Measurements from ENCODE around the gene FRRS1L. TPM values are rescaled to one million over a fixed set of nuclear protein-coding genes. Genes with fewer than 3 reads are reported as not detected.

The FRRS1L gene
- total RNA-seq, 1 experiment from 2014 or later: 1.0 TPM

DNA sequence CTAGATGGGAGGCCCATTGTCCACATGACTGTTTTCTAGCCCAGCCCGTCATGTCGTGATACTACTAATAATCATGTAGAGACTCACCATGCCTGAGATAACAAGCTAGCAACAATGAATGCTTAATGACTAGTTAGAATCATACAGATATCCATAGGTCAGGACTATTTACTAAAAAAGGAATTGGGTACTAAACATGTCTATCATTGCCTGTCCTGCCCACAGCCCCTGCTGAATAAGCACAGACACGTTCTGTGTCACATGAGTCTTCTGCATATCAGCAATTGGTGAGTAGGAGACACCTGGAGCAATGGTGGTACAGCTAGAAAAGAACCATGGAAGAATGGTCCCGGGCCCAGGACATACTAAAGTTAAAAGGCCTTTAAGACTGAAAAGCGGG, 18.0 kb downstream of the FRRS1L start (continued):
- TF ChIP-seq, protein P1, sequence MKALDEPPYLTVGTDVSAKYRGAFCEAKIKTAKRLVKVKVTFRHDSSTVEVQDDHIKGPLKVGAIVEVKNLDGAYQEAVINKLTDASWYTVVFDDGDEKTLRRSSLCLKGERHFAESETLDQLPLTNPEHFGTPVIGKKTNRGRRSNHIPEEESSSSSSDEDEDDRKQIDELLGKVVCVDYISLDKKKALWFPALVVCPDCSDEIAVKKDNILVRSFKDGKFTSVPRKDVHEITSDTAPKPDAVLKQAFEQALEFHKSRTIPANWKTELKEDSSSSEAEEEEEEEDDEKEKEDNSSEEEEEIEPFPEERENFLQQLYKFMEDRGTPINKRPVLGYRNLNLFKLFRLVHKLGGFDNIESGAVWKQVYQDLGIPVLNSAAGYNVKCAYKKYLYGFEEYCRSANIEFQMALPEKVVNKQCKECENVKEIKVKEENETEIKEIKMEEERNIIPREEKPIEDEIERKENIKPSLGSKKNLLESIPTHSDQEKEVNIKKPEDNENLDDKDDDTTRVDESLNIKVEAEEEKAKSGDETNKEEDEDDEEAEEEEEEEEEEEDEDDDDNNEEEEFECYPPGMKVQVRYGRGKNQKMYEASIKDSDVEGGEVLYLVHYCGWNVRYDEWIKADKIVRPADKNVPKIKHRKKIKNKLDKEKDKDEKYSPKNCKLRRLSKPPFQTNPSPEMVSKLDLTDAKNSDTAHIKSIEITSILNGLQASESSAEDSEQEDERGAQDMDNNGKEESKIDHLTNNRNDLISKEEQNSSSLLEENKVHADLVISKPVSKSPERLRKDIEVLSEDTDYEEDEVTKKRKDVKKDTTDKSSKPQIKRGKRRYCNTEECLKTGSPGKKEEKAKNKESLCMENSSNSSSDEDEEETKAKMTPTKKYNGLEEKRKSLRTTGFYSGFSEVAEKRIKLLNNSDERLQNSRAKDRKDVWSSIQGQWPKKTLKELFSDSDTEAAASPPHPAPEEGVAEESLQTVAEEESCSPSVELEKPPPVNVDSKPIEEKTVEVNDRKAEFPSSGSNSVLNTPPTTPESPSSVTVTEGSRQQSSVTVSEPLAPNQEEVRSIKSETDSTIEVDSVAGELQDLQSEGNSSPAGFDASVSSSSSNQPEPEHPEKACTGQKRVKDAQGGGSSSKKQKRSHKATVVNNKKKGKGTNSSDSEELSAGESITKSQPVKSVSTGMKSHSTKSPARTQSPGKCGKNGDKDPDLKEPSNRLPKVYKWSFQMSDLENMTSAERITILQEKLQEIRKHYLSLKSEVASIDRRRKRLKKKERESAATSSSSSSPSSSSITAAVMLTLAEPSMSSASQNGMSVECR (CRISPR knock-in tag; IDR thresholded peaks at IDR 0.05; ENCODE audit: borderline replicate concordance): no peak
- no peak for TF ChIP-seq ZNF423 (CRISPR knock-in tag; IDR thresholded peaks at IDR 0.05)
- TF ChIP-seq FOXJ3 (CRISPR knock-in tag; IDR thresholded peaks at IDR 0.05; ENCODE audit: borderline replicate concordance): no peak
- no peak for TF ChIP-seq ATF1 (CRISPR knock-in tag; IDR thresholded peaks at IDR 0.05)
- no peak for TF ChIP-seq RELA (CRISPR knock-in tag; IDR thresholded peaks at IDR 0.05; ENCODE audit: borderline replicate concordance)
- TF ChIP-seq, protein P2, sequence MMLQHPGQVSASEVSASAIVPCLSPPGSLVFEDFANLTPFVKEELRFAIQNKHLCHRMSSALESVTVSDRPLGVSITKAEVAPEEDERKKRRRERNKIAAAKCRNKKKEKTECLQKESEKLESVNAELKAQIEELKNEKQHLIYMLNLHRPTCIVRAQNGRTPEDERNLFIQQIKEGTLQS (CRISPR knock-in tag; conservative IDR thresholded peaks at IDR 0.05): no peak

DNA sequence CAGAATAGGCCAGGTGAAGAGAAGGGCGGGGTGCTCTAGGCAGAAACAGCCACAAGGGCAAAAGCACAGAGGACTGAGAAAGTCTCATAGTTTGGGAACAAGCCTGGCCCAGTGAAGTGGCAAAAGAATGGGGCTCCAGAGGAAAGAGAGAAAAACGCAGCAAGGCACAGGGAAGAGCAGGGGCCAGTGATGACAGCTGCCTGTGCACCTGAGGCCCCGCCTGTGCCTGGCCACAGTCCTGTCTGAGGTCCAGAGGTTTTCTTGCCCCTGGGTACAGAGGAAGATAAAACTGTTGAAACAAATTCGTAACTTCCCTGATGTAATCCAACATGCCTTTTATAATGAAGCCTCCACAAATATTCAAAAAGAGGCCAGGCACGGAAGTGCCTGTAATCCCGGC, 22.0 kb downstream of the FRRS1L start:
- Mint-ChIP-seq H3K4me1 (peaks cover 9% of the 10 kb centered on the region), H3K4me3 (no peak overlapping the region), H3K27ac (no peak overlapping the region), H3K9me3 (no peaks in the 10 kb centered on the region), H3K36me3 (no peaks in the 10 kb centered on the region), H3K27me3 (ENCODE audit: low read depth) (no peaks in the 10 kb centered on the region)
- DNase-seq (ENCODE audit: low spot score) (no peak), ATAC-seq (no peak)
- CTCF ChIA-PET: interaction anchor here (1.0 to 1.6 kb wide), 2 partner anchors 11 to 38 kb away, joined by 3 read pairs; no protein-coding TSS in a partner anchor
- POLR2A ChIA-PET: no interaction called here
- TF ChIP-seq KAT7 (CRISPR knock-in tag; IDR thresholded peaks at IDR 0.05; ENCODE audit: borderline replicate concordance): no peak
- TF ChIP-seq RELA (CRISPR knock-in tag; IDR thresholded peaks at IDR 0.05; ENCODE audit: borderline replicate concordance): no peak
- TF ChIP-seq, protein P3, sequence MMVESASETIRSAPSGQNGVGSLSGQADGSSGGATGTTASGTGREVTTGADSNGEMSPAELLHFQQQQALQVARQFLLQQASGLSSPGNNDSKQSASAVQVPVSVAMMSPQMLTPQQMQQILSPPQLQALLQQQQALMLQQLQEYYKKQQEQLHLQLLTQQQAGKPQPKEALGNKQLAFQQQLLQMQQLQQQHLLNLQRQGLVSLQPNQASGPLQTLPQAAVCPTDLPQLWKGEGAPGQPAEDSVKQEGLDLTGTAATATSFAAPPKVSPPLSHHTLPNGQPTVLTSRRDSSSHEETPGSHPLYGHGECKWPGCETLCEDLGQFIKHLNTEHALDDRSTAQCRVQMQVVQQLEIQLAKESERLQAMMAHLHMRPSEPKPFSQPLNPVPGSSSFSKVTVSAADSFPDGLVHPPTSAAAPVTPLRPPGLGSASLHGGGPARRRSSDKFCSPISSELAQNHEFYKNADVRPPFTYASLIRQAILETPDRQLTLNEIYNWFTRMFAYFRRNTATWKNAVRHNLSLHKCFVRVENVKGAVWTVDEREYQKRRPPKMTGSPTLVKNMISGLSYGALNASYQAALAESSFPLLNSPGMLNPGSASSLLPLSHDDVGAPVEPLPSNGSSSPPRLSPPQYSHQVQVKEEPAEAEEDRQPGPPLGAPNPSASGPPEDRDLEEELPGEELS (CRISPR knock-in tag; IDR thresholded peaks at IDR 0.05): no peak
- TF ChIP-seq MYBL2 (CRISPR knock-in tag; IDR thresholded peaks at IDR 0.05): no peak
- TF ChIP-seq, protein P4, sequence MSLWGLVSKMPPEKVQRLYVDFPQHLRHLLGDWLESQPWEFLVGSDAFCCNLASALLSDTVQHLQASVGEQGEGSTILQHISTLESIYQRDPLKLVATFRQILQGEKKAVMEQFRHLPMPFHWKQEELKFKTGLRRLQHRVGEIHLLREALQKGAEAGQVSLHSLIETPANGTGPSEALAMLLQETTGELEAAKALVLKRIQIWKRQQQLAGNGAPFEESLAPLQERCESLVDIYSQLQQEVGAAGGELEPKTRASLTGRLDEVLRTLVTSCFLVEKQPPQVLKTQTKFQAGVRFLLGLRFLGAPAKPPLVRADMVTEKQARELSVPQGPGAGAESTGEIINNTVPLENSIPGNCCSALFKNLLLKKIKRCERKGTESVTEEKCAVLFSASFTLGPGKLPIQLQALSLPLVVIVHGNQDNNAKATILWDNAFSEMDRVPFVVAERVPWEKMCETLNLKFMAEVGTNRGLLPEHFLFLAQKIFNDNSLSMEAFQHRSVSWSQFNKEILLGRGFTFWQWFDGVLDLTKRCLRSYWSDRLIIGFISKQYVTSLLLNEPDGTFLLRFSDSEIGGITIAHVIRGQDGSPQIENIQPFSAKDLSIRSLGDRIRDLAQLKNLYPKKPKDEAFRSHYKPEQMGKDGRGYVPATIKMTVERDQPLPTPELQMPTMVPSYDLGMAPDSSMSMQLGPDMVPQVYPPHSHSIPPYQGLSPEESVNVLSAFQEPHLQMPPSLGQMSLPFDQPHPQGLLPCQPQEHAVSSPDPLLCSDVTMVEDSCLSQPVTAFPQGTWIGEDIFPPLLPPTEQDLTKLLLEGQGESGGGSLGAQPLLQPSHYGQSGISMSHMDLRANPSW (CRISPR knock-in tag; conservative IDR thresholded peaks at IDR 0.05; ENCODE audit: low read depth): no peak
- TF ChIP-seq, protein P5, sequence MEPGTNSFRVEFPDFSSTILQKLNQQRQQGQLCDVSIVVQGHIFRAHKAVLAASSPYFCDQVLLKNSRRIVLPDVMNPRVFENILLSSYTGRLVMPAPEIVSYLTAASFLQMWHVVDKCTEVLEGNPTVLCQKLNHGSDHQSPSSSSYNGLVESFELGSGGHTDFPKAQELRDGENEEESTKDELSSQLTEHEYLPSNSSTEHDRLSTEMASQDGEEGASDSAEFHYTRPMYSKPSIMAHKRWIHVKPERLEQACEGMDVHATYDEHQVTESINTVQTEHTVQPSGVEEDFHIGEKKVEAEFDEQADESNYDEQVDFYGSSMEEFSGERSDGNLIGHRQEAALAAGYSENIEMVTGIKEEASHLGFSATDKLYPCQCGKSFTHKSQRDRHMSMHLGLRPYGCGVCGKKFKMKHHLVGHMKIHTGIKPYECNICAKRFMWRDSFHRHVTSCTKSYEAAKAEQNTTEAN (CRISPR knock-in tag; IDR thresholded peaks at IDR 0.05): no peak
- TF ChIP-seq HMGA2 (CRISPR knock-in tag; IDR thresholded peaks at IDR 0.05): no peak
- TF ChIP-seq ELF4 (CRISPR knock-in tag; IDR thresholded peaks at IDR 0.05; ENCODE audit: low read depth): no peak
- TF ChIP-seq TEAD4 (CRISPR knock-in tag; IDR thresholded peaks at IDR 0.05): no peak
- TF ChIP-seq, protein P6, sequence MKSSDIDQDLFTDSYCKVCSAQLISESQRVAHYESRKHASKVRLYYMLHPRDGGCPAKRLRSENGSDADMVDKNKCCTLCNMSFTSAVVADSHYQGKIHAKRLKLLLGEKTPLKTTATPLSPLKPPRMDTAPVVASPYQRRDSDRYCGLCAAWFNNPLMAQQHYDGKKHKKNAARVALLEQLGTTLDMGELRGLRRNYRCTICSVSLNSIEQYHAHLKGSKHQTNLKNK (CRISPR knock-in tag; IDR thresholded peaks at IDR 0.05): no peak
- TF ChIP-seq, protein P7, sequence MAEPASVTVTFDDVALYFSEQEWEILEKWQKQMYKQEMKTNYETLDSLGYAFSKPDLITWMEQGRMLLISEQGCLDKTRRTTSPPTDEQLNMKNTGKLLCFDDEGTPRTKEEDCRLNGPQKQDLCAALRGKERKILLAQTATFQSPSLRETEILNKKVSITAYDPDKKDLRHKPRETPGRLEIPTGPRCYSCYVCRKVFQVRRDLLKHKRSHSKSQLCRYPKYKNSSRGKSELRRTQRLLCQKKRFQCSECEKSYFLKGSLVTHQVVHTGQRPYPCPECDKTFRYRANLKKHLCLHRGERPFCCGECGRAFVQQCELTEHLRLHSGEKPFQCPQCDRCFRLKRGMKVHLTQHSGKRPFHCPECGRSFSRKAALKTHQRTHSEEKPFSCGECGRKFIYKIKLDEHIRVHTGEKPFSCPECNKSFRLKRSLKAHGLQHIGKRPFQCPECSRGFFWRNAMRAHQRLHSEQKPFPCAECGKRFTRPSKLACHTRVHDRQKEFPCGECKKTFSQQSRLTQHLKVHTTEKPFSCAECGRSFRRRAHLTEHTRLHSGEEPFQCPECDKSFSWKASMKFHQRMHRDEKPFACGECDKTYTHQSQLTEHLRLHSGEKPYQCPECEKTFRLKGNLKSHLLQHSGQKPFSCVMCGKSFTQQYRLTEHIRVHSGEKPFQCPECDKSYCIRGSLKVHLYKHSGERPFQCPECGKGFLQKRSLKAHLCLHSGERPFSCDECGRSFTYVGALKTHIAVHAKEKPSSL (CRISPR knock-in tag; conservative IDR thresholded peaks at IDR 0.05): no peak
- TF ChIP-seq FOXP1 (CRISPR knock-in tag; IDR thresholded peaks at IDR 0.05; ENCODE audit: borderline replicate concordance): no peak
- TF ChIP-seq RORB (CRISPR knock-in tag; IDR thresholded peaks at IDR 0.05): no peak
- TF ChIP-seq FOXK1 (CRISPR knock-in tag; IDR thresholded peaks at IDR 0.05): no peak
- TF ChIP-seq, protein P8, sequence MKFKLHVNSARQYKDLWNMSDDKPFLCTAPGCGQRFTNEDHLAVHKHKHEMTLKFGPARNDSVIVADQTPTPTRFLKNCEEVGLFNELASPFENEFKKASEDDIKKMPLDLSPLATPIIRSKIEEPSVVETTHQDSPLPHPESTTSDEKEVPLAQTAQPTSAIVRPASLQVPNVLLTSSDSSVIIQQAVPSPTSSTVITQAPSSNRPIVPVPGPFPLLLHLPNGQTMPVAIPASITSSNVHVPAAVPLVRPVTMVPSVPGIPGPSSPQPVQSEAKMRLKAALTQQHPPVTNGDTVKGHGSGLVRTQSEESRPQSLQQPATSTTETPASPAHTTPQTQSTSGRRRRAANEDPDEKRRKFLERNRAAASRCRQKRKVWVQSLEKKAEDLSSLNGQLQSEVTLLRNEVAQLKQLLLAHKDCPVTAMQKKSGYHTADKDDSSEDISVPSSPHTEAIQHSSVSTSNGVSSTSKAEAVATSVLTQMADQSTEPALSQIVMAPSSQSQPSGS (CRISPR knock-in tag; IDR thresholded peaks at IDR 0.05; ENCODE audit: borderline replicate concordance, low read depth): no peak
- TF ChIP-seq ATF1 (CRISPR knock-in tag; IDR thresholded peaks at IDR 0.05): no peak
- no peak for TF ChIP-seq NR3C1 (CRISPR knock-in tag; conservative IDR thresholded peaks at IDR 0.05; ENCODE audit: low read depth)
- no peak for TF ChIP-seq ETV6 (CRISPR knock-in tag; IDR thresholded peaks at IDR 0.05)
